GM12878 (cell line): ENCODE results near the gene TRPM5. TPM values are rescaled to one million over a fixed set of nuclear protein-coding genes. Genes with fewer than 3 reads are reported as not detected.

Experiments used
- ATAC-seq: fragments of 200-7000 bp; cut with Tn5 transposase; 3 replicates; pipeline ENCODE4 v1.9.1; 2020; ENCODE audit warnings: mild to moderate bottlenecking, moderate library complexity
- BruUV-seq: library from RNA; stranded (reverse); fragments of 400-500 nt; replicated peaks from 2 replicates; lab custom pipeline; 2021; lab: Mats Ljungman, UMichigan
- CTCF ChIA-PET: fragments of 300-600 bp; sonication (Branson Sonifier 250); formaldehyde crosslinking; extraction: SDS; loops from one replicate; lab custom pipeline; 2021; ENCODE audit warnings: inconsistent platforms; lab: Yijun Ruan, JAX
- POLR2A ChIA-PET: fragments of 350-600 bp; formaldehyde crosslinking; extraction: SDS; loops from one replicate; lab custom pipeline; 2021; ENCODE audit warnings: inconsistent platforms; lab: Charles Lee
- RAD21 ChIA-PET: fragments of 300-600 bp; sonication (Branson Sonifier 250); formaldehyde crosslinking; loops from one replicate; lab custom pipeline; 2023; ENCODE audit warnings: antibody characterized with exemption; ENCODE audit not compliant: unreplicated experiment; lab: Charles Lee
- SMC1A ChIA-PET: fragments of 300-600 bp; sonication (Branson Sonifier 250); formaldehyde crosslinking; loops from one replicate; lab custom pipeline; 2023; ENCODE audit not compliant: unreplicated experiment, uncharacterized antibody; lab: Charles Lee
- DNase-seq: peaks from one replicate; pipeline ENCODE4 v3.0.0-alpha.2; 2011; ENCODE audit warnings: low read depth, low spot score
- FAIRE-seq: peaks from 3 replicates; lab custom pipeline; 2011; peaks lifted over from hg19 to GRCh38; lab: Jason Lieb, UNC
- H2AFZ ChIP-seq: 2 replicates; pipeline ENCODE4 v1.6.0; 2011; ENCODE audit warnings: low read depth, low read length, control low read depth; ENCODE audit not compliant: control insufficient read depth
- H3K27ac ChIP-seq: 2 replicates; pipeline ENCODE4 v1.5.1; 2011; ENCODE audit warnings: control low read depth; ENCODE audit not compliant: control insufficient read depth, insufficient read depth
- H3K27me3 ChIP-seq, 2 experiments: replicated peaks in 1 of 2; 2 replicates each; pipeline versions ENCODE4 v1.6.0 to v1.6.1; 2011; ENCODE audit warnings: low read length in 1 of 2; ENCODE audit not compliant: control insufficient read depth in 2 of 2, insufficient read depth in 2 of 2
- H3K36me3 ChIP-seq, 2 experiments: 2 replicates each; pipeline ENCODE4 v1.5.1; 2011; ENCODE audit warnings: low read length in 1 of 2; ENCODE audit not compliant: control insufficient read depth in 2 of 2, insufficient read depth in 2 of 2
- H3K4me1 ChIP-seq: 2 replicates; pipeline ENCODE4 v1.6.1; 2011; ENCODE audit warnings: mild to moderate bottlenecking, low read length, moderate library complexity, mixed read lengths; ENCODE audit not compliant: control insufficient read depth, insufficient read depth
- H3K4me2 ChIP-seq: 2 replicates; pipeline ENCODE4 v1.6.0; 2011; ENCODE audit warnings: control low read depth; ENCODE audit not compliant: control insufficient read depth, insufficient read depth
- H3K4me3 ChIP-seq: fragments of 200-600 bp; sonication (generic); 2 replicates; pipeline ENCODE4 v1.5.1; 2016
- H3K79me2 ChIP-seq: 2 replicates; pipeline ENCODE4 v1.6.0; 2011; ENCODE audit warnings: low read length; ENCODE audit not compliant: control insufficient read depth, insufficient read depth
- H3K9ac ChIP-seq: 2 replicates; pipeline ENCODE4 v1.8.0; 2011; ENCODE audit warnings: low read length, control low read depth, mixed read lengths; ENCODE audit not compliant: control insufficient read depth, insufficient read depth
- H3K9me3 ChIP-seq: replicated peaks from 3 replicates; pipeline ENCODE4 v1.5.1; 2011; ENCODE audit warnings: mild to moderate bottlenecking, low read length; ENCODE audit not compliant: control insufficient read depth, insufficient read depth
- H4K20me1 ChIP-seq: 2 replicates; pipeline ENCODE4 v1.6.0; 2011; ENCODE audit not compliant: control insufficient read depth, insufficient read depth
- BMI1 ChIP-seq: fragments of 450-650 bp; IDR thresholded peaks from 2 replicates; pipeline ENCODE4 v1.6.1; 2016; ENCODE audit warnings: mild to moderate bottlenecking, moderate library complexity, borderline replicate concordance
- WGBS: methylation state at CpG from one replicate; pipeline ENCODE4 v1.1.6; 2016; ENCODE audit warnings: low lambda C conversion rate; ENCODE audit not compliant: insufficient replicate concordance, insufficient coverage; ENCODE audit errors: missing lambda C conversion rate; 5-methylcytosine and 5-hydroxymethylcytosine counted together
- in situ Hi-C: fragments of 300-500 bp; cut with MboI; formaldehyde crosslinking; loops from 9 replicates; pipeline ENCODE4 v1.14.3; 2018; ENCODE audit warnings: mixed read lengths
- intact Hi-C: fragments of 100-400 bp; cut with micrococcal nuclease; formaldehyde crosslinking; loops from one replicate; pipeline ENCODE4 v1.14.2; 2022; ENCODE audit not compliant: unreplicated experiment
- polyA plus RNA-seq, 11 experiments: library from polyadenylated mRNA; depleted of rRNA in 4 of 11; unstranded in 6 of 11; stranded (reverse) in 5 of 11; fragments of >200 nt; fragmentation: Nextera tagmentation in 4 of 11; fragmentation: Illumina TruSeq in 1 of 11; extraction: Ambion mirVana in 4 of 11; extraction: Trizol in 1 of 11; gene quantifications; 1 replicate in 1 of 11; 2 replicates in 10 of 11; pipeline versions ENCODE4 v1.2.1 to v1.2.3, GENCODE V29; 2011 to 2016; ENCODE audit warnings: inconsistent platforms in 2 of 11, missing spikeins in 2 of 11, low read depth in 1 of 11
- total RNA-seq, 4 experiments: library from RNA; depleted of rRNA in 3 of 4; stranded (reverse); fragments of >200 nt in 3 of 4; fragmentation: Illumina TruSeq in 1 of 4; extraction: Trizol in 1 of 4; gene quantifications; 2 replicates each; pipeline versions ENCODE4 v1.2.1 to v1.2.3, GENCODE V29; 2013 to 2021
- TF ChIP-seq, protein P1 (sequence below): fragments of 450-650 bp; IDR thresholded peaks from 2 replicates; pipeline ENCODE4 v1.6.1; 2017; ENCODE audit warnings: antibody characterized with exemption, mild to moderate bottlenecking, moderate library complexity
- TF ChIP-seq, protein P2 (sequence below): IDR thresholded peaks from 2 replicates; pipeline ENCODE4 v1.6.1; 2012; ENCODE audit warnings: improper control_type of control experiment, low read depth, low read length; ENCODE audit not compliant: insufficient replicate concordance
- TF ChIP-seq, protein P3 (sequence below): fragments of 450-650 bp; IDR thresholded peaks from 2 replicates; pipeline ENCODE4 v1.6.1; 2016; ENCODE audit warnings: mild to moderate bottlenecking
- TF ChIP-seq, protein P4 (sequence below): fragments of 450-650 bp; conservative IDR thresholded peaks from 2 replicates; pipeline ENCODE4 v1.6.1; 2017; ENCODE audit warnings: mild to moderate bottlenecking, moderate library complexity

Gene TRPM5
- total and polyA plus RNA-seq, 10 of the 15 experiments (the other 5 are each of a cell fraction or from before 2014, with no cell fraction given): not detected

DNA sequence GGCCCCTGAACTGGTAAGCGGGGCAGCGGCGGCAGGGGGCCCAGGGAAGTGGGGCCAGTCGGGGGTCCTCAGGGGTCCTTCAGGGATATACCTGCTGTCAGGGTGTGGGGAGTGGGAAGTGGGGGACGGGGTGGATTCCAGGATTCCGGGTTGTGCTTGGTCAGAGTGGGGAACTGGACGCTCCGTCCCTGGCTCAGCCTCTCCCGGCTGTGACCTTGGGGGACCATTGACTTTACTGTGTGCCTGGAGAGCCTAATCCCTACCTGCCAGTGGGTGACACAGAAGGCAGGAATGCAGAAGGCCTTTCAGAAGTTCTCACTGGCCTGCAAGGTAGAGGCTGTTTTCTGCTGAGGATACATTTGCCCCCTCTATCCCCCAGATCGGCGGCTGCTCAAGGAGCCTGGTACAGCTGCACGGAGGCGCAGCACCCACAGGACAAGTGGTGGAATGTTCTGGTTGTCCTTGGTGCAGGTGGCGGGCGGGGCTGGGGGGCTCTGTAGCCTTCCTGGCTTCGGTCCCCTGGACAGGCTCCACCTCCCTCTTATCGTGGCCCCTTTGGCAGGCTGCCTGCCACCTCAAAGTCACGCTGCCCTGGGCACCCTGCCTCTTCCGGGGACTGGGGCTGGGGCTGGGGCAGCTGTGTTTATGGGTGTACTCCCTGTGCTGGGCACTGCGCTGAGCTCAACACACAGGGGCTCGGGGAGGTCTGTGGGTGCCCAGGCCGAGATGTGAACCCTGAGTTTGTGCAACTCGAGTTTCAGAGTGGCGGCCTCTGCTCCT, 18.9 kb upstream of the TRPM5 start:
- Histone ChIP-seq H3K4me3 (no peak overlapping the region), H3K79me2 (no peaks in the 10 kb centered on the region), H3K27ac (no peak overlapping the region), H3K36me3 (no peaks in the 10 kb centered on the region), H4K20me1 (no peaks in the 10 kb centered on the region), H3K9ac (no peak overlapping the region), H3K4me1 (peaks cover 10% of the 10 kb centered on the region; the same call in 1 of the 2 replicates), H3K4me2 (no peak overlapping the region), H2AFZ (no peak overlapping the region), H3K9me3 (no peaks in the 10 kb centered on the region), H3K27me3 (no peaks in the 10 kb centered on the region; a peak in 1 of 4 replicates)
- in situ Hi-C loops: no loop called here
- intact Hi-C loops: no loop called here
- DNase-seq (no peak), ATAC-seq (no peak; the same call in 2 of the 3 replicates), FAIRE-seq (no peak)
- ChIA-PET RAD21 (no interaction called here), SMC1A (no interaction called here), POLR2A (no interaction called here), CTCF (no interaction called here)
- BruUV-seq: no TSS peak
- TF ChIP-seq, protein P1, sequence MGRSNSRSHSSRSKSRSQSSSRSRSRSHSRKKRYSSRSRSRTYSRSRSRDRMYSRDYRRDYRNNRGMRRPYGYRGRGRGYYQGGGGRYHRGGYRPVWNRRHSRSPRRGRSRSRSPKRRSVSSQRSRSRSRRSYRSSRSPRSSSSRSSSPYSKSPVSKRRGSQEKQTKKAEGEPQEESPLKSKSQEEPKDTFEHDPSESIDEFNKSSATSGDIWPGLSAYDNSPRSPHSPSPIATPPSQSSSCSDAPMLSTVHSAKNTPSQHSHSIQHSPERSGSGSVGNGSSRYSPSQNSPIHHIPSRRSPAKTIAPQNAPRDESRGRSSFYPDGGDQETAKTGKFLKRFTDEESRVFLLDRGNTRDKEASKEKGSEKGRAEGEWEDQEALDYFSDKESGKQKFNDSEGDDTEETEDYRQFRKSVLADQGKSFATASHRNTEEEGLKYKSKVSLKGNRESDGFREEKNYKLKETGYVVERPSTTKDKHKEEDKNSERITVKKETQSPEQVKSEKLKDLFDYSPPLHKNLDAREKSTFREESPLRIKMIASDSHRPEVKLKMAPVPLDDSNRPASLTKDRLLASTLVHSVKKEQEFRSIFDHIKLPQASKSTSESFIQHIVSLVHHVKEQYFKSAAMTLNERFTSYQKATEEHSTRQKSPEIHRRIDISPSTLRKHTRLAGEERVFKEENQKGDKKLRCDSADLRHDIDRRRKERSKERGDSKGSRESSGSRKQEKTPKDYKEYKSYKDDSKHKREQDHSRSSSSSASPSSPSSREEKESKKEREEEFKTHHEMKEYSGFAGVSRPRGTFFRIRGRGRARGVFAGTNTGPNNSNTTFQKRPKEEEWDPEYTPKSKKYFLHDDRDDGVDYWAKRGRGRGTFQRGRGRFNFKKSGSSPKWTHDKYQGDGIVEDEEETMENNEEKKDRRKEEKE: no peak
- TF ChIP-seq, protein P2, sequence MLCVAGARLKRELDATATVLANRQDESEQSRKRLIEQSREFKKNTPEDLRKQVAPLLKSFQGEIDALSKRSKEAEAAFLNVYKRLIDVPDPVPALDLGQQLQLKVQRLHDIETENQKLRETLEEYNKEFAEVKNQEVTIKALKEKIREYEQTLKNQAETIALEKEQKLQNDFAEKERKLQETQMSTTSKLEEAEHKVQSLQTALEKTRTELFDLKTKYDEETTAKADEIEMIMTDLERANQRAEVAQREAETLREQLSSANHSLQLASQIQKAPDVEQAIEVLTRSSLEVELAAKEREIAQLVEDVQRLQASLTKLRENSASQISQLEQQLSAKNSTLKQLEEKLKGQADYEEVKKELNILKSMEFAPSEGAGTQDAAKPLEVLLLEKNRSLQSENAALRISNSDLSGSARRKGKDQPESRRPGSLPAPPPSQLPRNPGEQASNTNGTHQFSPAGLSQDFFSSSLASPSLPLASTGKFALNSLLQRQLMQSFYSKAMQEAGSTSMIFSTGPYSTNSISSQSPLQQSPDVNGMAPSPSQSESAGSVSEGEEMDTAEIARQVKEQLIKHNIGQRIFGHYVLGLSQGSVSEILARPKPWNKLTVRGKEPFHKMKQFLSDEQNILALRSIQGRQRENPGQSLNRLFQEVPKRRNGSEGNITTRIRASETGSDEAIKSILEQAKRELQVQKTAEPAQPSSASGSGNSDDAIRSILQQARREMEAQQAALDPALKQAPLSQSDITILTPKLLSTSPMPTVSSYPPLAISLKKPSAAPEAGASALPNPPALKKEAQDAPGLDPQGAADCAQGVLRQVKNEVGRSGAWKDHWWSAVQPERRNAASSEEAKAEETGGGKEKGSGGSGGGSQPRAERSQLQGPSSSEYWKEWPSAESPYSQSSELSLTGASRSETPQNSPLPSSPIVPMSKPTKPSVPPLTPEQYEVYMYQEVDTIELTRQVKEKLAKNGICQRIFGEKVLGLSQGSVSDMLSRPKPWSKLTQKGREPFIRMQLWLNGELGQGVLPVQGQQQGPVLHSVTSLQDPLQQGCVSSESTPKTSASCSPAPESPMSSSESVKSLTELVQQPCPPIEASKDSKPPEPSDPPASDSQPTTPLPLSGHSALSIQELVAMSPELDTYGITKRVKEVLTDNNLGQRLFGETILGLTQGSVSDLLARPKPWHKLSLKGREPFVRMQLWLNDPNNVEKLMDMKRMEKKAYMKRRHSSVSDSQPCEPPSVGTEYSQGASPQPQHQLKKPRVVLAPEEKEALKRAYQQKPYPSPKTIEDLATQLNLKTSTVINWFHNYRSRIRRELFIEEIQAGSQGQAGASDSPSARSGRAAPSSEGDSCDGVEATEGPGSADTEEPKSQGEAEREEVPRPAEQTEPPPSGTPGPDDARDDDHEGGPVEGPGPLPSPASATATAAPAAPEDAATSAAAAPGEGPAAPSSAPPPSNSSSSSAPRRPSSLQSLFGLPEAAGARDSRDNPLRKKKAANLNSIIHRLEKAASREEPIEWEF: no peak
- TF ChIP-seq, protein P3, sequence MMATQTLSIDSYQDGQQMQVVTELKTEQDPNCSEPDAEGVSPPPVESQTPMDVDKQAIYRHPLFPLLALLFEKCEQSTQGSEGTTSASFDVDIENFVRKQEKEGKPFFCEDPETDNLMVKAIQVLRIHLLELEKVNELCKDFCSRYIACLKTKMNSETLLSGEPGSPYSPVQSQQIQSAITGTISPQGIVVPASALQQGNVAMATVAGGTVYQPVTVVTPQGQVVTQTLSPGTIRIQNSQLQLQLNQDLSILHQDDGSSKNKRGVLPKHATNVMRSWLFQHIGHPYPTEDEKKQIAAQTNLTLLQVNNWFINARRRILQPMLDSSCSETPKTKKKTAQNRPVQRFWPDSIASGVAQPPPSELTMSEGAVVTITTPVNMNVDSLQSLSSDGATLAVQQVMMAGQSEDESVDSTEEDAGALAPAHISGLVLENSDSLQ: no peak
- TF ChIP-seq, protein P4, sequence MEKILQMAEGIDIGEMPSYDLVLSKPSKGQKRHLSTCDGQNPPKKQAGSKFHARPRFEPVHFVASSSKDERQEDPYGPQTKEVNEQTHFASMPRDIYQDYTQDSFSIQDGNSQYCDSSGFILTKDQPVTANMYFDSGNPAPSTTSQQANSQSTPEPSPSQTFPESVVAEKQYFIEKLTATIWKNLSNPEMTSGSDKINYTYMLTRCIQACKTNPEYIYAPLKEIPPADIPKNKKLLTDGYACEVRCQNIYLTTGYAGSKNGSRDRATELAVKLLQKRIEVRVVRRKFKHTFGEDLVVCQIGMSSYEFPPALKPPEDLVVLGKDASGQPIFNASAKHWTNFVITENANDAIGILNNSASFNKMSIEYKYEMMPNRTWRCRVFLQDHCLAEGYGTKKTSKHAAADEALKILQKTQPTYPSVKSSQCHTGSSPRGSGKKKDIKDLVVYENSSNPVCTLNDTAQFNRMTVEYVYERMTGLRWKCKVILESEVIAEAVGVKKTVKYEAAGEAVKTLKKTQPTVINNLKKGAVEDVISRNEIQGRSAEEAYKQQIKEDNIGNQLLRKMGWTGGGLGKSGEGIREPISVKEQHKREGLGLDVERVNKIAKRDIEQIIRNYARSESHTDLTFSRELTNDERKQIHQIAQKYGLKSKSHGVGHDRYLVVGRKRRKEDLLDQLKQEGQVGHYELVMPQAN: no peak
- no peak for TF ChIP-seq BMI1
- WGBS: 49% methylated on average over 21 of the region's 24 CpGs
